HepG2 (cell line): ENCODE data around the gene RPGRIP1. TPM values are rescaled to one million over a fixed set of nuclear protein-coding genes. Genes with fewer than 3 reads are reported as not detected.

Experiments
- AGO2 ChIP-seq: fragments of 200-400 bp; formaldehyde crosslinking; optimal IDR thresholded peaks from 2 replicates; pipeline ENCODE3; 2017; ENCODE audit warnings: mild to moderate bottlenecking, low read depth, low read length, moderate library complexity
- ATRX ChIP-seq: sonication (generic); formaldehyde crosslinking; IDR thresholded peaks from 2 replicates; pipeline ENCODE4 v1.4.0; 2020; ENCODE audit warnings: missing genetic modification reagents, borderline replicate concordance
- CBFB ChIP-seq: sonication (generic); formaldehyde crosslinking; IDR thresholded peaks from 2 replicates; pipeline ENCODE4 v1.4.0; 2020; ENCODE audit warnings: missing genetic modification reagents
- CEBPZ ChIP-seq: IDR thresholded peaks from 2 replicates; pipeline ENCODE4 v1.6.1; 2012; ENCODE audit warnings: low read length, improper control_type of control experiment
- HOXA5 ChIP-seq: sonication (generic); formaldehyde crosslinking; IDR thresholded peaks from 2 replicates; pipeline ENCODE4 v1.4.0; 2020; ENCODE audit warnings: missing genetic modification reagents
- JDP2 ChIP-seq: sonication (generic); formaldehyde crosslinking; IDR thresholded peaks from 2 replicates; pipeline ENCODE4 v1.8.1; 2022; ENCODE audit warnings: missing genetic modification reagents, borderline replicate concordance
- MAFK ChIP-seq, 2 experiments: IDR thresholded peaks in 1 of 2; conservative IDR thresholded peaks in 1 of 2; 2 replicates each; pipeline ENCODE4 v1.6.1; 2011; ENCODE audit warnings: improper control_type of control experiment in 2 of 2, low read length in 2 of 2
- NFIC ChIP-seq: IDR thresholded peaks from 2 replicates; pipeline ENCODE4 v1.6.1; 2012; ENCODE audit warnings: mild to moderate bottlenecking, low read length, inconsistent platforms
- NRL ChIP-seq: sonication (generic); formaldehyde crosslinking; IDR thresholded peaks from 2 replicates; pipeline ENCODE4 v1.5.0; 2020; ENCODE audit warnings: missing genetic modification reagents, mild to moderate bottlenecking, moderate library complexity, borderline replicate concordance
- PHF20 ChIP-seq: sonication (generic); formaldehyde crosslinking; IDR thresholded peaks from 2 replicates; pipeline ENCODE4 v1.5.0; 2020; ENCODE audit warnings: mild to moderate bottlenecking, missing genetic modification reagents
- PITX1 ChIP-seq: sonication (generic); formaldehyde crosslinking; IDR thresholded peaks from 2 replicates; pipeline ENCODE4 v1.5.1; 2020; ENCODE audit warnings: mild to moderate bottlenecking, missing genetic modification reagents
- POLR2AphosphoS2 ChIP-seq: IDR thresholded peaks from 2 replicates; pipeline ENCODE4 v1.6.1; 2011; ENCODE audit warnings: low read depth, low read length, improper control_type of control experiment
- SIX1 ChIP-seq: sonication (generic); formaldehyde crosslinking; IDR thresholded peaks from 2 replicates; pipeline ENCODE4 v1.4.0; 2020; ENCODE audit warnings: missing genetic modification reagents, borderline replicate concordance
- TRAFD1 ChIP-seq: sonication (generic); formaldehyde crosslinking; IDR thresholded peaks from 2 replicates; pipeline ENCODE4 v1.5.1; 2020; ENCODE audit warnings: missing genetic modification reagents, mild to moderate bottlenecking, borderline replicate concordance
- ZBTB10 ChIP-seq: sonication (generic); formaldehyde crosslinking; IDR thresholded peaks from 2 replicates; pipeline ENCODE4 v1.4.0; 2020; ENCODE audit warnings: missing genetic modification reagents, borderline replicate concordance
- ZBTB46 ChIP-seq: sonication (generic); formaldehyde crosslinking; IDR thresholded peaks from 2 replicates; pipeline ENCODE4 v1.4.0; 2020; ENCODE audit warnings: mild to moderate bottlenecking, missing genetic modification reagents, borderline replicate concordance
- ZNF230 ChIP-seq: sonication (generic); formaldehyde crosslinking; IDR thresholded peaks from 2 replicates; pipeline ENCODE4 v1.4.0; 2020; ENCODE audit warnings: mild to moderate bottlenecking, missing genetic modification reagents
- ZNF274 ChIP-seq: sonication (generic); formaldehyde crosslinking; IDR thresholded peaks from 2 replicates; pipeline ENCODE4 v1.5.1; 2020; ENCODE audit warnings: mild to moderate bottlenecking, missing genetic modification reagents
- ZNF607 ChIP-seq: sonication (generic); formaldehyde crosslinking; IDR thresholded peaks from 2 replicates; pipeline ENCODE4 v1.5.1; 2020; ENCODE audit warnings: missing genetic modification reagents, mild to moderate bottlenecking, borderline replicate concordance
- ZNF740 ChIP-seq: sonication (generic); formaldehyde crosslinking; IDR thresholded peaks from 2 replicates; pipeline ENCODE4 v1.4.0; 2020; ENCODE audit warnings: missing genetic modification reagents
- ZNF775 ChIP-seq: sonication (generic); formaldehyde crosslinking; IDR thresholded peaks from 2 replicates; pipeline ENCODE4 v1.4.0; 2020; ENCODE audit warnings: missing genetic modification reagents, mild to moderate bottlenecking, moderate library complexity, borderline replicate concordance
- polyA plus RNA-seq, 8 experiments: library from polyadenylated mRNA; depleted of rRNA in 3 of 8; stranded (reverse) in 7 of 8; unstranded in 1 of 8; fragments of >200 nt; fragmentation: Illumina TruSeq in 4 of 8; extraction: Trizol in 4 of 8; gene quantifications; 2 replicates each; pipeline versions ENCODE4 v1.2.1 to v1.2.3, GENCODE V29; 2011 to 2016; ENCODE audit warnings: low read depth in 4 of 8, missing spikeins in 1 of 8, mixed read lengths in 1 of 8; ENCODE audit not compliant: insufficient read depth in 1 of 8
- total RNA-seq, 5 experiments: library from RNA; depleted of rRNA; stranded (reverse); fragments of >200 nt; fragmentation: Illumina TruSeq; extraction: Trizol; gene quantifications; 2 replicates each; pipeline ENCODE4 v1.2.3, GENCODE V29; 2016; ENCODE audit warnings: low read depth in 1 of 5

RPGRIP1 gene
- total and polyA plus RNA-seq, 2 of the 13 experiments (the other 11 are each of a cell fraction or from before 2014, with no cell fraction given) = 0.13 to 1.1 TPM

- TF ChIP-seq ZBTB46 (CRISPR knock-in tag) (no peak), ZBTB10 (CRISPR knock-in tag) (no peak), POLR2AphosphoS2 (no peak), NRL (CRISPR knock-in tag) (no peak), JDP2 (CRISPR knock-in tag) (no peak), HOXA5 (CRISPR knock-in tag) (no peak), NFIC (no peak), TRAFD1 (CRISPR knock-in tag) (no peak), ZNF230 (CRISPR knock-in tag) (no peak), MAFK (conservative IDR thresholded peaks at IDR 0.05 in 1 of 2, IDR thresholded peaks at IDR 0.05 in 1 of 2; ENCODE audit: low read length in 2 of 2) (no peak), ZNF775 (CRISPR knock-in tag) (no peak), CEBPZ (no peak), SIX1 (CRISPR knock-in tag) (0 out of 2 replicates have a peak, but pooled peaks have one; percentile 8), ZNF274 (no peak), PHF20 (CRISPR knock-in tag) (no peak), ZNF740 (CRISPR knock-in tag) (no peak), AGO2 (peak; percentile 58), CBFB (no peak), ZNF607 (no peak), ATRX (no peak), PITX1 (CRISPR knock-in tag) (no peak)
Observed at GRCh38 chr14:21257394-21257909, 22.4 kb upstream of the RPGRIP1 start (continued).
